BJ (cell line): ENCODE results near the gene ITGA6. TPM values are rescaled to one million over a fixed set of nuclear protein-coding genes. Genes with fewer than 3 reads are reported as not detected.
A peak's percentile ranks its signal among the peaks of the same experiment; 100 is the strongest.

Experiments
- CTCF ChIA-PET: fragments of 350-600 bp; formaldehyde crosslinking; extraction: SDS; loops from one replicate; lab custom pipeline; 2021; ENCODE audit warnings: antibody characterized with exemption, inconsistent platforms; lab: Yijun Ruan, JAX
- POLR2A ChIA-PET: fragments of 300-600 bp; sonication (Branson Sonifier 250); formaldehyde crosslinking; extraction: SDS; loops from one replicate; lab custom pipeline; 2021; ENCODE audit warnings: antibody characterized with exemption; lab: Charles Lee
- DNase-seq: peaks from one replicate; pipeline ENCODE4 v3.0.0-alpha.2; 2011; ENCODE audit warnings: low read depth
- H3K27me3 ChIP-seq: 2 replicates; pipeline ENCODE4 v1.6.0; 2011; ENCODE audit warnings: low read length; ENCODE audit not compliant: control insufficient read depth, insufficient read depth
- H3K36me3 ChIP-seq: 2 replicates; pipeline ENCODE4 v1.5.1; 2011; ENCODE audit warnings: low read length; ENCODE audit not compliant: control insufficient read depth, insufficient read depth
- H3K4me3 ChIP-seq: 2 replicates; pipeline ENCODE4 v1.5.1; 2011; ENCODE audit warnings: low read depth, mild to moderate bottlenecking, control low read depth, low read length
- polyA plus RNA-seq: library from polyadenylated mRNA; depleted of rRNA; stranded (reverse); fragments of >200 nt; gene quantifications from 2 replicates; pipeline ENCODE4 v1.2.3, GENCODE V29; 2011
- TF ChIP-seq, protein P1 (sequence below): IDR thresholded peaks from 2 replicates; pipeline ENCODE4 v1.5.1; 2011; ENCODE audit warnings: low read depth, mild to moderate bottlenecking, control low read depth, inconsistent platforms, low read length, moderate library complexity; ENCODE audit not compliant: insufficient read depth

The ITGA6 gene
- polyA plus RNA-seq, 1 experiment: 2.9 TPM

DNA sequence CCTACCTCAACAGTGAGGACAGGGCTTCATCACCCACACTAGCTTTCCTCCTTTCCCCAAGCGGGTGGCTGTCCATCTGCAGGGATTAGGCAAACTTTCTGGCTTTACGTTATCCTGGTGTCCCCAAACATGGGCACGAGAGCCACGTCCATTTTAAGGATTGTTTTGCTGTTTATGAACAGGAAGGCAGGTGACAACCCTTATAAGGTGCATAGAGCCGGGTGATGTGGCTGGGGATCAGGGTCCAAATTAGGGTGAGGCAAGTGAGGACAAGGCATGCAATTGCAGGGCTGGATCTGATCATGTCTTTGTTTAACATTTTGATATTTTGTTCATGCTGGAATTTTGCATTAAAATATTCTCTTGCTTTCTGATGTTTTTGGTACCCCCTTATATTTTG is 27.6 kb upstream of the ITGA6 start:
- ChIA-PET POLR2A (no interaction called here), CTCF (no interaction called here)
- no peak for DNase-seq
- TF ChIP-seq, protein P1, sequence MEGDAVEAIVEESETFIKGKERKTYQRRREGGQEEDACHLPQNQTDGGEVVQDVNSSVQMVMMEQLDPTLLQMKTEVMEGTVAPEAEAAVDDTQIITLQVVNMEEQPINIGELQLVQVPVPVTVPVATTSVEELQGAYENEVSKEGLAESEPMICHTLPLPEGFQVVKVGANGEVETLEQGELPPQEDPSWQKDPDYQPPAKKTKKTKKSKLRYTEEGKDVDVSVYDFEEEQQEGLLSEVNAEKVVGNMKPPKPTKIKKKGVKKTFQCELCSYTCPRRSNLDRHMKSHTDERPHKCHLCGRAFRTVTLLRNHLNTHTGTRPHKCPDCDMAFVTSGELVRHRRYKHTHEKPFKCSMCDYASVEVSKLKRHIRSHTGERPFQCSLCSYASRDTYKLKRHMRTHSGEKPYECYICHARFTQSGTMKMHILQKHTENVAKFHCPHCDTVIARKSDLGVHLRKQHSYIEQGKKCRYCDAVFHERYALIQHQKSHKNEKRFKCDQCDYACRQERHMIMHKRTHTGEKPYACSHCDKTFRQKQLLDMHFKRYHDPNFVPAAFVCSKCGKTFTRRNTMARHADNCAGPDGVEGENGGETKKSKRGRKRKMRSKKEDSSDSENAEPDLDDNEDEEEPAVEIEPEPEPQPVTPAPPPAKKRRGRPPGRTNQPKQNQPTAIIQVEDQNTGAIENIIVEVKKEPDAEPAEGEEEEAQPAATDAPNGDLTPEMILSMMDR: no peak
- Histone ChIP-seq H3K36me3 (no peaks in the 10 kb centered on the region), H3K4me3 (no peak overlapping the region), H3K27me3 (no peaks in the 10 kb centered on the region)

DNA sequence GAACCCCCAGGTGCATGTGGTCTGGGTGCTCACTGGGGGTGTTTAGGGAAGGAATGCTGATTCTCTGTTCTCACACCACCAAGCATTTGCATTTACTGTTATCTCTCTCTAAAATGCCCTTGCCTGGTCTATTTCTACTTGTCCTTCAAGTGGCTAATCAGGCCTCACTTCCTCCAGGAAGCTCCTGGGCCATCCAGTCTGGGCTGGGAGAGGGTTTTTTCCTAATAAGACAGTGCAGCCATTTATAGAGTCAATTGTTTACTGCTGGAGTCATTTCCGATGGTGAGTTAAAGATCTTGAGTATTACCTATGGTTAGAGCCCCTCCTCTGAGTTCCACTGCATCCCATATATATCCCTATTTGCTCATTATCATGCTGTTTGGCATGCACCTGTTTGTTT is 25.2 kb upstream of the ITGA6 start:
- ChIA-PET CTCF (no interaction called here), POLR2A (no interaction called here)
- TF ChIP-seq, protein P1: no peak
- DNase-seq: no peak
- Histone ChIP-seq H3K36me3 (no peaks in the 10 kb centered on the region), H3K27me3 (no peaks in the 10 kb centered on the region), H3K4me3 (no peak overlapping the region)

- CTCF ChIA-PET: interaction anchor here (1.0 to 1.8 kb wide), 2 partner anchors 9 to 28 kb away, joined by 3 to 9 read pairs; no protein-coding TSS in a partner anchor
- POLR2A ChIA-PET: no interaction called here
- TF ChIP-seq, protein P1: no peak
- H3K36me3 ChIP-seq: no peaks in the 10 kb centered on the region
- H3K27me3 ChIP-seq: no peaks in the 10 kb centered on the region
- no peak for DNase-seq
- no peak overlapping the region for H3K4me3 ChIP-seq
Measured at GRCh38 chr2:172403402-172403801, 24.0 kb upstream of the ITGA6 start.

DNA sequence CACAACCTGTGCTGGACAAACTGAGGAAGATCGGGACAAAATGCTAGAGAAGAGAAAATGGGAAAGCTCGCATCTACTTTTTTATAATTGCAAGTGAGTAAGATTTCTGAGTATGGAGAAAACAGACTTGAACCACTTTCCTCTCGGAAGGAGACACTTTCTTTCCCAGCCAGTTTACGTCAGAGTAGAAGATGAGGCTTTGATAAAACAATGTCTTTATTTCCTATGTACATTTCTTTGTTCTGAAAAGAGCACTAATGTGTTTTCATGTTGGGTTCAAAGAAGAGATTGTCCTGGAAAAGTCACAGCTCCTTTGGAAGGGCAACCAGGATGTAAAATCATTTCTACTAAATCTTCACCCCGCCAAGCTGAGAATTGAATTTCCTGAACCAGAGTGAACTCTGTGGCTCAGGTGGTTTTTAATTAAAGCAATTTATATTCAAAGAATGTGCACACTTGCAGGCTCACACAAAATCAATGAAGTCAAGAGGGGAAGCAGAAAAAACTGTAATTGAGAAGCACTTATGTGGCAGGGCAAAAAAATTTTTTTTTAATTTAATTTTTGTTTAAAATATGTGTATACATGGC is 23.4 kb upstream of the ITGA6 start:
- no peak for DNase-seq
- Histone ChIP-seq H3K4me3 (no peak overlapping the region), H3K27me3 (no peaks in the 10 kb centered on the region), H3K36me3 (no peaks in the 10 kb centered on the region)
- TF ChIP-seq, protein P1: no peak
- POLR2A ChIA-PET: no interaction called here
- CTCF ChIA-PET: interaction anchor here (1.0 to 1.8 kb wide), 3 partner anchors 10 to 27 kb away, joined by 3 to 9 read pairs (median 3); partner anchors contain the start of gene ITGA6

GRCh38 chr2:172404824-172405223 is 22.6 kb upstream of the ITGA6 start:
- peak; percentile 47 for DNase-seq
- TF ChIP-seq, protein P1: no peak
- Histone ChIP-seq H3K4me3 (no peak overlapping the region), H3K36me3 (no peaks in the 10 kb centered on the region), H3K27me3 (no peaks in the 10 kb centered on the region)
- ChIA-PET CTCF (interaction anchor here (1.6 to 1.8 kb wide), 2 partner anchors 11 to 23 kb away, joined by 3 to 9 read pairs; partner anchors contain the start of gene ITGA6), POLR2A (no interaction called here)
